ENCODE measurements around the gene SMYD4.

DNA sequence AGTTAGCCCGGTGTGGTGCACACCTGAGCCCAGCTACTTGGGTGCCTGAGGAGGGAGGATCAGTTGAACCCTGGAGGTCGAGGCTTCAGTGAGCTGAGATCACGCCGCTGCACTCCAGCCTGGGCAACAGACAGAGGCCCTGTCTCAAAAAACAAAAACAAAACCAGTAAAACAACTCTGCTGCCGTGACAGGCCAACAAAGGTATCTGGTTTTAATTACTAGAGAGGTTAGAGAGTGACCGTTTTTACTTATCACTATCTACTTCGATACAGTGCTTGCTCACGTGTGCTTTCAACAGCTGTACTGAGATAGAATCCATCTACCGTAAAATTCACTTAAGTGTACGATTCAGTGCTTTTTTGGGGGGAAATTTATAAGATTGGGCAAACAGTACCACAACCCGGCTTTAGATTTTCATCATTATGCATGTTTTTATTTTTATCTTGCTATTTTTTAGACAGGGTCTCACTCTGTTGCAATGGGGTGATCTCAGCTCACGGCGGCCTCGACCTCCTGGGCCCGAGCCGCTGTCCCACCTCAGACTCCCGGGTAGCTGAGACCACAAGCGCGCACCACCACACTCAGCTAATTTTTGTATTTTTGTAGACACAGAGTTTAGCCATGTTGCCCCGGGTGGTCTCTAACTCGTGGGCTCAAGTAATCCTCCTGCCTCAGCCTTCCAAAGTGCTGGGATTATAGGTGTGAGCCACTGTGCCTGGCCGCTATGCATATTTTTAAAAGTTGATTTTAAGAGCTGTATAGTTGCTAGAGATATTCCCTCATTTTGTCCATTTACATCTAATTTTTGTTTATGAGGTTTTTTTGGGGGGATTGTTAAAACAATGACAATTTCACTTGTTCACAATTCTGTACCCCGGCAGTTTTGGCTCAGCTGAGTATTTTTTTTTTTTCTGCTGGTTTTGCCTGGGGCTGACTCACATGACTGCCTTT, 36.9 kb downstream of the SMYD4 start:
- TF ChIP-seq, protein P1, sequence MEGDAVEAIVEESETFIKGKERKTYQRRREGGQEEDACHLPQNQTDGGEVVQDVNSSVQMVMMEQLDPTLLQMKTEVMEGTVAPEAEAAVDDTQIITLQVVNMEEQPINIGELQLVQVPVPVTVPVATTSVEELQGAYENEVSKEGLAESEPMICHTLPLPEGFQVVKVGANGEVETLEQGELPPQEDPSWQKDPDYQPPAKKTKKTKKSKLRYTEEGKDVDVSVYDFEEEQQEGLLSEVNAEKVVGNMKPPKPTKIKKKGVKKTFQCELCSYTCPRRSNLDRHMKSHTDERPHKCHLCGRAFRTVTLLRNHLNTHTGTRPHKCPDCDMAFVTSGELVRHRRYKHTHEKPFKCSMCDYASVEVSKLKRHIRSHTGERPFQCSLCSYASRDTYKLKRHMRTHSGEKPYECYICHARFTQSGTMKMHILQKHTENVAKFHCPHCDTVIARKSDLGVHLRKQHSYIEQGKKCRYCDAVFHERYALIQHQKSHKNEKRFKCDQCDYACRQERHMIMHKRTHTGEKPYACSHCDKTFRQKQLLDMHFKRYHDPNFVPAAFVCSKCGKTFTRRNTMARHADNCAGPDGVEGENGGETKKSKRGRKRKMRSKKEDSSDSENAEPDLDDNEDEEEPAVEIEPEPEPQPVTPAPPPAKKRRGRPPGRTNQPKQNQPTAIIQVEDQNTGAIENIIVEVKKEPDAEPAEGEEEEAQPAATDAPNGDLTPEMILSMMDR (conservative IDR thresholded peaks at IDR 0.05; ENCODE audit: low read depth, low read length): no peak
- TF ChIP-seq EZH2 (IDR thresholded peaks at IDR 0.05; ENCODE audit: low read length, unreplicated experiment) (no peak), EZH2phosphoT487 (IDR thresholded peaks at IDR 0.05; ENCODE audit: borderline replicate concordance, low read length) (no peak)

Data from PC-3 (cell line).